ENCODE results near the gene TNPO3.

The TNPO3 gene

DNA sequence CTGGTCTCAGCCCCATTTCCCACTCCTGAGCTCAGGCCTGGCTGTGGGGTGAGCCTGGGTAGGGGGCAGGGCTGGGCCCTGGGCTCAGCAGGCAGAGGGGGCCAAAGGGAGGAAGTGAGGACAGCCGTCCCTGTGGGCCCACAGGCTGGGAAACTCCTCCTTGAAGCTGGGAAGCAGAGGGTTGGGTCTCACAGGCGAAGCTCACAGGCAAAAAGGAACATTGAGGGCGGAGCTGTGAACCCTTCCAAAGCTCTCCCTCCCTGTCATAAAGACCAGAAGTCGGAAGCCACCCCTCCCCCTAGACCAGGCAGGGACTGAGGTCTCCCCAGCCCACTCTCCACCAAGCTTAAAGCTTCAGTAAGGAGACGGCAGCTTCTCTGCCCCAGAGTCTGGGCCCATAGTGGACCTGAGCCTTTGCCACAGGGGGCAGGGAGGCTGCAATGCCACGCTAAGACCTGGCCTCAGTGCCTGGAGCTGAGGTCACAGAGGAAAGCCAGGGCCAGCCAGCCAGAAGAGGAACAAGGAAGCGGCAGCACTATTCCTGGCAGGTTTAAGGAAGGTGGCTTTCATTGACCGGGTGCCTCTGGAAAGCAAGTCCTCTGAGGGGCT is 143.4 kb downstream of the TNPO3 start:
- no peak for DNase-seq (ENCODE audit: extremely low read depth in 1 of 2, low read depth in 1 of 2)

- no peak for DNase-seq (ENCODE audit: extremely low read depth in 1 of 2, low read depth in 1 of 2)
These were observed 144.4 kb downstream of the TNPO3 start, which contains the start of gene KCP for GRCh38 chr7:128910569-128910945. TSS of gene KCP (minus strand) at chr7:128910709. CDS start at chr7:128910676, 33 bp downstream.

GRCh38 chr7:128909625-128910568 is 145.0 kb downstream of the TNPO3 start:
- DNase-seq (ENCODE audit: extremely low read depth in 1 of 2, low read depth in 1 of 2): no peak

DNA sequence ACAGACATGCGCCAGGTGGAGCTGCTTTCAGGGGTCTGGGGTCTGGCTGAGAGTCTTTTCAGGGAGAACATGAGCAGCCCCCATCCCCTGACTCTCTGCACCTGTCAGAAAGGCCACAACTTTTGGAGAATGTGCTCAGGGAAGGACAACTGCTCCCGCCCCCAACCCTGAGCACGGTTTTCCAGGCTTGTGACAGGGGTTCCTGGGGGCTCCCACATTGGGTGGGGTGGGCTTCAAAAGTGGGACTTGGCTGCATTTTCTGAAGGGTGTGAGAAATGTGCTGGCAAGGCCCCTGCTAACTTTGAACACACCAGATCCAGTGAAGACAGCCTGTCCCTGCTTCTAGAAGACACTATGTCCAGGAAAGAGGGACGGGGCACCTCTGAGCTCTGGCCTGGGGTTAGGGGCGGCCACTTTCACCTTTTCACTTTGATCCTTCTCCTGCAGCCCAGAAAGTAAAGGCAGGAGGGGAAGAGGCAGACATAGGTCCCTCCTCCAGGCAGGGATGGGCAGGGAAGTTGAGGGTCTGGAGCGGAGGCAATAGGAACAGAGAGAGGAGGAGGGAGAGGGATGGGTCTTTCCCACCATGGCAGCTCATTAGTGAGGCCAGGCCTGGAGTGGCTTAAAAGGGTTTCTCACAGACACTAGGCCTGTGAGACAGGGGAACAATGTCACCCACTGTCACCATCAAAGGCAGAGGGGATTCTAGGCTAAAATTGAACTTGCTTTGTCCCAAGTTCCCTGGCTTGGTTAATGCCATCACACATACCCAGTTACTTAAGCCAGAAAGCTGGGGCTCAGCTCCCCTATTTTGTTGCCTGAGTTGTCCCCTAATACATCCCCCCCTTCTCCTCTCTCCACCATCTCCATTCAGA is 145.9 kb downstream of the TNPO3 start:
- no peak for DNase-seq (ENCODE audit: extremely low read depth in 1 of 2, low read depth in 1 of 2)

DNA sequence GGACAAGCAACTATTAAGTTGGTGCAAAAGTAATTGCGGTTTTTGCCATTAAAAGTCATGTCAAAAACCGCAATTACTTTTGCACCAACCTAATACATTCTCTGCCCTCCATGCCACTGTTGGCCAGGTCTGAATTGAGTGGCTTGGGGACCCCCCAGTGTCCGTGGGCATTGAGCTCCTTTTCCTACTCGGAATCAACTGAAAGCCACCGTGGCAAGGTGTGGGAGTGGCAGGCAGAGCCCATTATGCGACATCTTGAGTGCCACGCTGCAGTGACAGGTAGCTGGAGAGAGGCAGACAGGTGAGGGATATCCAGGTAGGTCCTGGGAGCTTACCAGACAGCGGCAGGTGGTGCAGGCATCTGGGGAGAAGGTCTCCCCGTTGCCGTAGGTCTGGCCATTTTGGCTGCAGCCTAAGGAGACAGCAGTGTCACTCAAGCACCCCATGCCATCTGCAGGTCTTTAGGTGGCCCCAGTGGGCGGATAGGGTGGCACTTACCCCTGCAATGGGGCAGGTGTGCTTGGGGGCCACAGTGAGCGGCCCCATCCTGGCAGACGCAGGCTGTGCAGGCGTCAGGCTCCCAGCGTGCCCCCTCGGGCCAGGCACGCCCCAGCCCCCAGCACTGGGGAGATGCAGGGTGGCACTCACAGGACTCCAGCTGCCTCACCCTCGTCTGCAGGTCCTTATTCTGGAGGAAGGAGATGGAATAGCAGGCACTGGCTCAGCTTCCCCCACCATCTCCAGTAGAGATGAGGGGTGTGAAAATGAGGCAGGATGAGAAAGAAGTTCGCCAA is 147.9 kb downstream of the TNPO3 start:
- DNase-seq (ENCODE audit: extremely low read depth in 1 of 2, low read depth in 1 of 2): no peak

- DNase-seq (ENCODE audit: extremely low read depth in 1 of 2, low read depth in 1 of 2): no peak
These were observed 148.7 kb downstream of the TNPO3 start for GRCh38 chr7:128906001-128906765.

DNA sequence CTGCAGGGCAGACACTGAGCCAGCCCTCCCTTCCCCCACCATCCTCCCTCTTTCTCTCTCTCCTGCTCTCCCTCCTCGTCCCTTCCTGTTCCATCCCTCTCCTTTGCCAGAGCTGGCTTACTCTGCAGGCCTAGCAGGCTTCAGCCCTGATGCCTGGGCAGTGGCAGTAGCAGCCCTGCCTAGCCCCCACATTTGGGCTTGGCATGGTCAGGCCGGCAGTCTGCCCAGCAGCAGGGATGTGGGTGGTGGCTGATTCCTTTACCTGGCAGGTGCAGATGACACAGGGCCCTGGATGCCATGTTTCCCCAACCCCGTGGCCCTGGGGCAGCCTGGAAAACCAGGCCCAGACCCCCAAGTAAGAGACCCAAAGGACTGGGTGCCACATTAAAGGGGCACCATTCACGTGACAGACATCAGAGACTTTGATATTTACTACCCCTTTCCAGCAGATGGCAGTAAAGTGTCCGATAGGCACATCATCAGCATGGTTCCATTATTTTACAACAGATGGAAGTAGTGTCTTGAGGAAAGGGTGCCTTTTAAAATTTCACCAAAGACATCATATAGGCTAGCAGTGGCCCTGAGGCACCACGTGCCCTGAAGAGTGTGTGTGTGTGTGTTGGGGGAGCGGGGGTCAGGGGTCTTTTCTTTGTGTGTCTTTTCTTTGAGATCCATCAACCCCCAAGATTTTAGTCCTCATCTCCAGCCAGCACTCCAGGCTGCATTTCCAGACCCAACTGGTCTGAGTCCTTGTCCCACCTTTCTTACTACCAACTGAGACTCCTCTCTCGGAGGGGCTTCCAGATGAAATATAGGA is 150.3 kb downstream of the TNPO3 start:
- DNase-seq (ENCODE audit: extremely low read depth in 1 of 2, low read depth in 1 of 2): no peak
